Brain microvascular endothelial cell (primary cell): ENCODE measurements around the gene TRPV4.
A peak's percentile ranks its signal among the peaks of the same experiment; 100 is the strongest.

Source experiments
- DNase-seq: peaks from one replicate; pipeline ENCODE4 v3.0.0-alpha.2; 2020
- H3K27ac ChIP-seq: fragments of 250-450 bp; sonication (Bioruptor Pico); 2 replicates; pipeline ENCODE4 v1.5.1; 2020; ENCODE audit warnings: mild to moderate bottlenecking, moderate library complexity
- H3K27me3 ChIP-seq: fragments of 250-450 bp; sonication (Bioruptor Pico); replicated peaks from 2 replicates; pipeline ENCODE4 v1.5.1; 2020; ENCODE audit warnings: mild to moderate bottlenecking
- H3K36me3 ChIP-seq: fragments of 250-450 bp; sonication (Bioruptor Pico); replicated peaks from 2 replicates; pipeline ENCODE4 v1.5.1; 2020; ENCODE audit warnings: mild to moderate bottlenecking
- H3K4me3 ChIP-seq: 2 replicates; pipeline ENCODE4 v1.5.1; 2011; ENCODE audit warnings: low read depth, mild to moderate bottlenecking, control low read depth, low read length, moderate library complexity
- CTCF ChIP-seq: IDR thresholded peaks from 2 replicates; pipeline ENCODE4 v1.5.1; 2011; ENCODE audit warnings: low read depth, mild to moderate bottlenecking, moderate library complexity, low read length, control low read depth, inconsistent platforms; ENCODE audit errors: missing control alignments
- in situ Hi-C: cut with HindIII; loops from 2 replicates; pipeline ENCODE4 v1.10.0; 2017; ENCODE audit warnings: low sequenced_read_pairs, low pct_ligation_motif_present

TRPV4 gene

GRCh38 chr12:109841356-109841755, 8.2 kb upstream of the TRPV4 start:
- TF ChIP-seq CTCF = no peak
- H3K4me3 ChIP-seq = no peak overlapping the region
- no peak for DNase-seq
- in situ Hi-C loops = no loop called here
- no peak overlapping the region for H3K27ac ChIP-seq
- no peaks in the 10 kb centered on the region for H3K36me3 ChIP-seq
- no peaks in the 10 kb centered on the region for H3K27me3 ChIP-seq

- H3K27ac ChIP-seq = no peak overlapping the region
- in situ Hi-C loops = no loop called here
- H3K36me3 ChIP-seq = no peaks in the 10 kb centered on the region
- no peak for TF ChIP-seq CTCF
- no peak overlapping the region for H3K4me3 ChIP-seq
- H3K27me3 ChIP-seq = no peaks in the 10 kb centered on the region
- DNase-seq = no peak
These were observed 7.3 kb upstream of the TRPV4 start for GRCh38 chr12:109840305-109841074.

GRCh38 chr12:109839444-109839843, 6.2 kb upstream of the TRPV4 start:
- H3K27me3 ChIP-seq = no peaks in the 10 kb centered on the region
- no peak overlapping the region for H3K27ac ChIP-seq
- DNase-seq = no peak
- in situ Hi-C loops = no loop called here
- no peak for TF ChIP-seq CTCF
- H3K4me3 ChIP-seq = no peak overlapping the region
- no peaks in the 10 kb centered on the region for H3K36me3 ChIP-seq

- Histone ChIP-seq H3K27ac (no peak overlapping the region), H3K27me3 (no peaks in the 10 kb centered on the region), H3K36me3 (no peaks in the 10 kb centered on the region), H3K4me3 (no peak overlapping the region)
- no peak for TF ChIP-seq CTCF
- in situ Hi-C loops = no loop called here
- no peak for DNase-seq
These were observed 3.7 kb upstream of the TRPV4 start for GRCh38 chr12:109836916-109837315.

- TF ChIP-seq CTCF = no peak
- H3K36me3 ChIP-seq = no peaks in the 10 kb centered on the region
- in situ Hi-C loops = no loop called here
- no peak for DNase-seq
- H3K4me3 ChIP-seq = no peak overlapping the region
- no peak overlapping the region for H3K27ac ChIP-seq
- no peaks in the 10 kb centered on the region for H3K27me3 ChIP-seq
These were observed 2.6 kb upstream of the TRPV4 start for GRCh38 chr12:109835827-109836226.

GRCh38 chr12:109832541-109833306, 474 bp downstream of the TRPV4 start:
- no peak overlapping the region for H3K27ac ChIP-seq
- H3K4me3 ChIP-seq = peak overlapping the region; percentile 63
- no peak for TF ChIP-seq CTCF
- no peak for DNase-seq
- in situ Hi-C loops = no loop called here
- no peaks in the 10 kb centered on the region for H3K27me3 ChIP-seq
- H3K36me3 ChIP-seq = no peaks in the 10 kb centered on the region
